SW 1271 (cell line): Measurements from ENCODE around the gene CEBPE.

Source experiments
- DNase-seq, 2 experiments: peaks; one replicate each; lab custom pipeline; 2025; lab: John Stamatoyannopoulos, UW

The CEBPE gene

GRCh38 chr14:23102801-23103200 is 16.3 kb downstream of the CEBPE start:
- no peak for DNase-seq

GRCh38 chr14:23101986-23102625 is 16.9 kb downstream of the CEBPE start:
- DNase-seq: no peak

- DNase-seq: no peak
Measured at GRCh38 chr14:23101213-23101970, 17.7 kb downstream of the CEBPE start.

GRCh38 chr14:23099212-23099861 is 19.7 kb downstream of the CEBPE start:
- DNase-seq: no peak

- no peak for DNase-seq
Measured at GRCh38 chr14:23097786-23098185, 21.3 kb downstream of the CEBPE start.

GRCh38 chr14:23095196-23096108 is 23.6 kb downstream of the CEBPE start, which contains the start of gene C14orf119:
Gene C14orf119, plus strand, starts transcription at chr14:23095505. Its CDS starts 2,154 bp downstream, at chr14:23097659.
- no peak for DNase-seq

- DNase-seq: no peak
Measured at GRCh38 chr14:23094666-23095195, 24.3 kb downstream of the CEBPE start, which contains the start of gene ACIN1. Gene ACIN1, minus strand, starts transcription at chr14:23095136. Its CDS starts 24 bp downstream, at chr14:23095112.

- no peak for DNase-seq
Measured at GRCh38 chr14:23093991-23094665, 24.9 kb downstream of the CEBPE start.

- no peak for DNase-seq
Measured at GRCh38 chr14:23093526-23093925, 25.5 kb downstream of the CEBPE start.

- DNase-seq: no peak
Measured at GRCh38 chr14:23093104-23093503, 26.0 kb downstream of the CEBPE start.

GRCh38 chr14:23091294-23092225 is 27.5 kb downstream of the CEBPE start:
- no peak for DNase-seq

GRCh38 chr14:23090254-23090636 is 28.8 kb downstream of the CEBPE start:
- no peak for DNase-seq

GRCh38 chr14:23089498-23090253 is 29.4 kb downstream of the CEBPE start:
- DNase-seq: no peak

- DNase-seq: no peak
Measured at GRCh38 chr14:23086565-23086964, 32.5 kb downstream of the CEBPE start.

- DNase-seq: no peak
Measured at GRCh38 chr14:23085458-23085857, 33.6 kb downstream of the CEBPE start.

- no peak for DNase-seq
Measured at GRCh38 chr14:23080474-23080873, 38.6 kb downstream of the CEBPE start.

- no peak for DNase-seq
Measured at GRCh38 chr14:23079716-23080115, 39.3 kb downstream of the CEBPE start.

GRCh38 chr14:23078692-23079116 is 40.4 kb downstream of the CEBPE start:
- no peak for DNase-seq

GRCh38 chr14:23077962-23078361 is 41.1 kb downstream of the CEBPE start:
- no peak for DNase-seq
